ENCODE data around the gene RNF150. TPM values are rescaled to one million over a fixed set of nuclear protein-coding genes. Genes with fewer than 3 reads are reported as not detected.

The RNF150 gene
- total RNA-seq, 1 experiment from 2014 or later, result 4.4 TPM

GRCh38 chr4:140893939-140894338 is 239.3 kb downstream of the RNF150 start:
- no peaks in the 10 kb centered on the region for H3K27me3 Mint-ChIP-seq (ENCODE audit: low read depth)
- H3K9me3 Mint-ChIP-seq, result no peaks in the 10 kb centered on the region
- H3K4me3 Mint-ChIP-seq, result no peak overlapping the region
- Histone ChIP-seq H3K4ac (ENCODE audit: low read depth, low read length) (no peak overlapping the region), H3K23me2 (ENCODE audit: insufficient read length, low read depth, low read length, poor library complexity, severe bottlenecking) (no peaks in the 10 kb centered on the region), H3K27ac (ENCODE audit: insufficient read length, low read depth, low read length) (no peak overlapping the region), H2AFZ (ENCODE audit: low read length) (no peak overlapping the region), H3K9ac (ENCODE audit: extremely low read depth, insufficient read length, low read length) (no peak overlapping the region), H3K9me3 (ENCODE audit: control insufficient read depth, low read depth, low read length) (no peaks in the 10 kb centered on the region), H2BK120ac (ENCODE audit: low read depth, low read length, poor library complexity, severe bottlenecking) (no peak overlapping the region), H2AK5ac (ENCODE audit: insufficient read length, low read length) (no peak overlapping the region), H3K4me1 (ENCODE audit: insufficient read depth, low read length) (no peaks in the 10 kb centered on the region), H3K56ac (ENCODE audit: insufficient read length, low read depth, low read length) (no peak overlapping the region), H4K5ac (ENCODE audit: insufficient read length, low read depth, low read length) (no peak overlapping the region), H4K91ac (ENCODE audit: insufficient read length, low read depth, low read length) (no peak overlapping the region), H2BK12ac (ENCODE audit: insufficient read length, low read depth, low read length) (no peak overlapping the region), H3K79me1 (ENCODE audit: insufficient read depth, low read depth, low read length, poor library complexity, severe bottlenecking) (no peaks in the 10 kb centered on the region), H3K18ac (ENCODE audit: insufficient read length, low read depth, low read length) (no peak overlapping the region), H3K14ac (ENCODE audit: insufficient read depth, low read length) (no peak overlapping the region), H2BK15ac (ENCODE audit: low read depth, low read length) (no peak overlapping the region), H3T11ph (ENCODE audit: low read length) (no peak overlapping the region), H3K4me2 (ENCODE audit: insufficient read depth, insufficient read length, low read length) (no peak overlapping the region), H4K20me1 (ENCODE audit: control insufficient read depth, insufficient read depth, insufficient read length) (no peaks in the 10 kb centered on the region), H3K27me3 (ENCODE audit: insufficient read depth, low read length) (no peaks in the 10 kb centered on the region), H3K79me2 (ENCODE audit: insufficient read depth, low read length) (no peaks in the 10 kb centered on the region), H4K8ac (replicated peaks; ENCODE audit: insufficient read length, low read depth, low read length) (no peak overlapping the region), H2BK5ac (ENCODE audit: insufficient read length, low read length) (no peak overlapping the region), H2BK20ac (ENCODE audit: low read depth, low read length, poor library complexity, severe bottlenecking) (no peak overlapping the region), H3K23ac (ENCODE audit: insufficient read length, low read depth, low read length) (no peak overlapping the region)
- no peaks in the 10 kb centered on the region for H3K36me3 Mint-ChIP-seq (ENCODE audit: insufficient read depth in 1 of 3, low read depth in 3 of 3)
- no peak overlapping the region for H3K27ac Mint-ChIP-seq
- TF ChIP-seq CTCF (conservative IDR thresholded peaks at IDR 0.05), result no peak
- H3K4me1 Mint-ChIP-seq, result peaks cover 0 to 3% of the 10 kb centered on the region in 2 experiments; a peak in 1 of 4 replicates
- DNase-seq, result no peak
